K562 (cell line): Measurements from ENCODE around the gene SMAD1. TPM values are rescaled to one million over a fixed set of nuclear protein-coding genes. Genes with fewer than 3 reads are reported as not detected.

Experiments used
- ATAC-seq: fragments of 200-7000 bp; cut with Tn5 transposase; 3 replicates; pipeline ENCODE4 v1.9.1; 2020; ENCODE audit warnings: moderate library complexity
- BruUV-seq: library from RNA; stranded (reverse); fragments of 400-500 nt; replicated peaks from 2 replicates; lab custom pipeline; 2021; lab: Mats Ljungman, UMichigan
- CTCF ChIA-PET: fragments of 300-600 bp; formaldehyde crosslinking; extraction: SDS; loops from one replicate; lab custom pipeline; 2021; ENCODE audit warnings: low intra/inter-chr PET ratio; lab: Yijun Ruan, JAX
- POLR2A ChIA-PET: fragments of 300-600, 350-650 bp; sonication (Branson Sonifier 250); formaldehyde crosslinking; extraction: SDS; loops from one replicate; lab custom pipeline; 2021; ENCODE audit warnings: antibody characterized with exemption, inconsistent platforms; lab: Yijun Ruan, JAX
- DNase-seq, 4 experiments: peaks; one replicate each; pipeline versions ENCODE4 v3.0.0 to v3.0.0-alpha.2; 2011 to 2018; ENCODE audit warnings: low spot score in 3 of 4, mixed read lengths in 3 of 4; ENCODE audit errors: extremely low read depth in 1 of 4
- FAIRE-seq: peaks from 2 replicates; lab custom pipeline; 2011; peaks lifted over from hg19 to GRCh38; lab: Jason Lieb, UNC
- H2AFZ ChIP-seq: 2 replicates; pipeline ENCODE4 v1.6.0; 2011; ENCODE audit warnings: low read depth, low read length, control low read depth, inconsistent platforms
- H3K27ac ChIP-seq: fragments of 200-600 bp; 3 replicates; pipeline ENCODE4 v1.8.0; 2011; ENCODE audit warnings: low read depth, mild to moderate bottlenecking, control low read depth, inconsistent platforms, low read length, moderate library complexity, mixed read lengths; ENCODE audit errors: extremely low read depth
- H3K27me3 ChIP-seq, 2 experiments: fragments of 300-600 bp in 1 of 2; 2 replicates in 1 of 2; 3 replicates in 1 of 2; pipeline versions ENCODE4 v1.6.0 to v1.8.0; 2011; ENCODE audit warnings: inconsistent platforms in 2 of 2, low read length in 2 of 2, mild to moderate bottlenecking in 1 of 2, mixed read lengths in 1 of 2, moderate library complexity in 1 of 2; ENCODE audit not compliant: control insufficient read depth in 2 of 2, insufficient read depth in 2 of 2
- H3K36me3 ChIP-seq: fragments of 300-600 bp; 3 replicates; pipeline ENCODE4 v1.8.0; 2011; ENCODE audit warnings: mild to moderate bottlenecking, low read length, inconsistent platforms; ENCODE audit not compliant: control insufficient read depth, insufficient read depth
- H3K4me1 ChIP-seq, 2 experiments: fragments of 200-600 bp in 1 of 2; replicated peaks in 1 of 2; 2 replicates in 1 of 2; 3 replicates in 1 of 2; pipeline versions ENCODE4 v1.5.1 to v1.8.0; 2011; ENCODE audit warnings: inconsistent platforms in 2 of 2, low read length in 2 of 2, mild to moderate bottlenecking in 1 of 2, mixed read lengths in 1 of 2, moderate library complexity in 1 of 2; ENCODE audit not compliant: control insufficient read depth in 2 of 2, insufficient read depth in 2 of 2
- H3K4me2 ChIP-seq: 2 replicates; pipeline ENCODE4 v1.6.1; 2011; ENCODE audit warnings: low read length, control low read depth, inconsistent platforms, mixed read lengths; ENCODE audit not compliant: insufficient read depth
- H3K4me3 ChIP-seq: fragments of 200-600 bp; sonication (generic), shearing (Covaris generic); 2 replicates; pipeline ENCODE4 v1.5.1; 2016; ENCODE audit warnings: control low read depth, inconsistent platforms
- H3K79me2 ChIP-seq: fragments of 200-600 bp; 3 replicates; pipeline ENCODE4 v1.8.0; 2011; ENCODE audit warnings: low read length, inconsistent platforms; ENCODE audit not compliant: control insufficient read depth, insufficient read depth
- H3K9ac ChIP-seq, 2 experiments: 2 replicates each; pipeline versions ENCODE4 v1.6.0 to v1.6.1; 2011; ENCODE audit warnings: low read depth in 2 of 2, low read length in 2 of 2, control low read depth in 1 of 2, inconsistent platforms in 1 of 2, mild to moderate bottlenecking in 1 of 2, mixed read lengths in 1 of 2; ENCODE audit not compliant: insufficient read depth in 1 of 2
- H3K9me1 ChIP-seq: one replicate; pipeline ENCODE4 v1.6.0; 2011; ENCODE audit warnings: inconsistent platforms, mild to moderate bottlenecking, low read length, moderate library complexity; ENCODE audit not compliant: control insufficient read depth, insufficient read depth
- H3K9me3 ChIP-seq: replicated peaks from 2 replicates; pipeline ENCODE4 v1.5.1; 2011; ENCODE audit warnings: low read depth, low read length, inconsistent platforms; ENCODE audit not compliant: control insufficient read depth, insufficient read depth
- H4K20me1 ChIP-seq: replicated peaks from 2 replicates; pipeline ENCODE4 v1.6.1; 2011; ENCODE audit warnings: low read length, inconsistent platforms, mixed read lengths; ENCODE audit not compliant: control insufficient read depth, insufficient read depth
- BCOR ChIP-seq: fragments of 450-650 bp; IDR thresholded peaks from 2 replicates; pipeline ENCODE4 v1.6.1; 2016
- CEBPB ChIP-seq: fragments of 450-650 bp; IDR thresholded peaks from 2 replicates; pipeline ENCODE4 v1.6.1; 2016; ENCODE audit warnings: missing genetic modification characterization, missing compliant biosample characterization
- CREBBP ChIP-seq: IDR thresholded peaks from one replicate; pipeline ENCODE4 v1.6.1; 2012; ENCODE audit warnings: low read depth, mild to moderate bottlenecking, control low read depth, inconsistent platforms, low read length
- E2F3 ChIP-seq: fragments of 250-450 bp; sonication (Bioruptor Pico); IDR thresholded peaks from 2 replicates; pipeline ENCODE4 v1.4.0; 2020; ENCODE audit warnings: mild to moderate bottlenecking
- MAFG ChIP-seq: fragments of 450-650 bp; conservative IDR thresholded peaks from 2 replicates; pipeline ENCODE4 v1.6.1; 2016; ENCODE audit warnings: missing genetic modification characterization, missing compliant biosample characterization
- MECOM ChIP-seq: fragments of 250-450 bp; sonication (Bioruptor Pico); IDR thresholded peaks from 2 replicates; pipeline ENCODE4 v1.8.0; 2022; ENCODE audit warnings: inconsistent platforms
- NUFIP1 ChIP-seq: fragments of 450-650 bp; IDR thresholded peaks from 2 replicates; pipeline ENCODE4 v1.6.1; 2018; ENCODE audit not compliant: partially characterized antibody
- PTRF ChIP-seq: fragments of 450-650 bp; IDR thresholded peaks from 2 replicates; pipeline ENCODE4 v1.6.1; 2016; ENCODE audit warnings: mild to moderate bottlenecking, missing genetic modification characterization, missing compliant biosample characterization
- RFX5 ChIP-seq: IDR thresholded peaks from 2 replicates; pipeline ENCODE4 v1.6.1; 2011; ENCODE audit warnings: low read depth, mild to moderate bottlenecking, improper control_type of control experiment, low read length
- ZNF134 ChIP-seq: fragments of 250-450 bp; sonication (Bioruptor Pico); conservative IDR thresholded peaks from 2 replicates; pipeline ENCODE4 v1.4.0; 2020
- ZNF184 ChIP-seq: sonication (generic); formaldehyde crosslinking; IDR thresholded peaks from 2 replicates; pipeline ENCODE4 v1.5.0; 2020; ENCODE audit warnings: missing genetic modification reagents
- ZNF23 ChIP-seq: fragments of 250-450 bp; sonication (Bioruptor Pico); IDR thresholded peaks from 2 replicates; pipeline ENCODE4 v1.4.0; 2020; ENCODE audit warnings: mild to moderate bottlenecking
- ZNF717 ChIP-seq: fragments of 250-450 bp; sonication (Bioruptor Pico); IDR thresholded peaks from 2 replicates; pipeline ENCODE4 v1.5.0; 2021
- WGBS: fragments of 100-300 bp; shearing (Covaris generic); methylation state at CpG from one replicate; pipeline ENCODE4 v1.1.6; 2016; ENCODE audit warnings: low coverage, mixed read lengths; ENCODE audit not compliant: insufficient coverage; ENCODE audit errors: missing lambda C conversion rate; 5-methylcytosine and 5-hydroxymethylcytosine counted together
- in situ Hi-C: fragments of 300-500 bp; cut with MboI; formaldehyde crosslinking; loops from 4 replicates; pipeline ENCODE4 v1.15.0; 2018; ENCODE audit warnings: inconsistent platforms, mixed read lengths
- intact Hi-C: fragments of 100-400 bp; cut with micrococcal nuclease; formaldehyde crosslinking; loops from 2 replicates; pipeline ENCODE4 v1.14.2; 2022
- polyA plus RNA-seq, 8 experiments: library from polyadenylated mRNA; depleted of rRNA in 4 of 8; stranded (reverse) in 5 of 8; unstranded in 3 of 8; fragments of >200 nt; fragmentation: Nextera tagmentation in 2 of 8; fragmentation: Illumina TruSeq in 1 of 8; extraction: Ambion mirVana in 2 of 8; extraction: Trizol in 1 of 8; gene quantifications; 2 replicates each; pipeline versions ENCODE4 v1.2.1 to v1.2.3, GENCODE V29; 2011 to 2014; ENCODE audit warnings: inconsistent platforms in 1 of 8, missing spikeins in 1 of 8
- total RNA-seq, 7 experiments: library from RNA; depleted of rRNA in 6 of 7; stranded (reverse); fragments of >200 nt in 6 of 7; fragmentation: Illumina TruSeq in 2 of 7; extraction: Trizol in 2 of 7; gene quantifications; 2 replicates each; pipeline versions ENCODE4 v1.2.1 to v1.2.3, GENCODE V29; 2011 to 2021; ENCODE audit warnings: low replicate concordance in 1 of 7
- TF ChIP-seq, protein P1 (sequence below): fragments of 450-650 bp; IDR thresholded peaks from 2 replicates; pipeline ENCODE4 v1.6.1; 2016
- TF ChIP-seq, protein P2 (sequence below): fragments of 250-450 bp; sonication (Bioruptor Pico); IDR thresholded peaks from 2 replicates; pipeline ENCODE4 v1.9.0; 2021; ENCODE audit warnings: mild to moderate bottlenecking, inconsistent platforms
- TF ChIP-seq, protein P3 (sequence below): fragments of 450-650 bp; IDR thresholded peaks from 2 replicates; pipeline ENCODE4 v1.6.1; 2016; ENCODE audit warnings: low read depth, mild to moderate bottlenecking, moderate library complexity

Gene SMAD1
- total and polyA plus RNA-seq, 9 of the 15 experiments (the other 6 are each of a cell fraction or from before 2014, with no cell fraction given), result 0.05 to 0.54 (median 0.21) TPM; not detected in 3

DNA sequence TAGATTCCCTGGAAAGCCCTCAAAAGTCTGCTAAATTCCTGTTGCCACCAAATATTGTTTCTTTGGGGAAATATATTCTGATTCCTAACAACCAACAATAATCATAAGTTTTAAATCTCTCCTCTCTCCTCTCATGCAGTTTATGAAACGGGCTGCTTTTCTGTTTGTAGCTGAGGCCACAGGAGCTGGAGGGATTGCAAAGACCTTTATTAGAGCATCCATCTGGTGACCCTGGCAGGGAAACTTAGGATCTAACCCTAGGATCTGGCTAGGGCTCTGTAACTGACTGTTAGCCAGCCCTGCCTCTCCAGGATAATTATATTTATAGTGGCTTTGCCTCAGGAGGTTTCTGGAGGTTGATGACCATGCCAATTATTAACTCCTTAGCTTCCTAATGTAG, 56.9 kb downstream of the SMAD1 start:
- no peak overlapping the region for H2AFZ ChIP-seq
- no TSS peak for BruUV-seq
- intact Hi-C loops, result no loop called here
- no peak for ATAC-seq
- no peak overlapping the region for H3K27ac ChIP-seq
- H3K27me3 ChIP-seq, result no peaks in the 10 kb centered on the region
- in situ Hi-C loops, result no loop called here
- H3K4me1 ChIP-seq, result no peaks in the 10 kb centered on the region
- no peaks in the 10 kb centered on the region for H3K9me1 ChIP-seq
- TF ChIP-seq, protein P1, sequence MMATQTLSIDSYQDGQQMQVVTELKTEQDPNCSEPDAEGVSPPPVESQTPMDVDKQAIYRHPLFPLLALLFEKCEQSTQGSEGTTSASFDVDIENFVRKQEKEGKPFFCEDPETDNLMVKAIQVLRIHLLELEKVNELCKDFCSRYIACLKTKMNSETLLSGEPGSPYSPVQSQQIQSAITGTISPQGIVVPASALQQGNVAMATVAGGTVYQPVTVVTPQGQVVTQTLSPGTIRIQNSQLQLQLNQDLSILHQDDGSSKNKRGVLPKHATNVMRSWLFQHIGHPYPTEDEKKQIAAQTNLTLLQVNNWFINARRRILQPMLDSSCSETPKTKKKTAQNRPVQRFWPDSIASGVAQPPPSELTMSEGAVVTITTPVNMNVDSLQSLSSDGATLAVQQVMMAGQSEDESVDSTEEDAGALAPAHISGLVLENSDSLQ, result no peak
- no peak for TF ChIP-seq PTRF (tag)
- TF ChIP-seq E2F3 (CRISPR knock-in tag), result no peak
- no peak for TF ChIP-seq RFX5
- no peak for TF ChIP-seq MECOM (CRISPR knock-in tag)
- no peak for TF ChIP-seq ZNF717
- TF ChIP-seq, protein P2, sequence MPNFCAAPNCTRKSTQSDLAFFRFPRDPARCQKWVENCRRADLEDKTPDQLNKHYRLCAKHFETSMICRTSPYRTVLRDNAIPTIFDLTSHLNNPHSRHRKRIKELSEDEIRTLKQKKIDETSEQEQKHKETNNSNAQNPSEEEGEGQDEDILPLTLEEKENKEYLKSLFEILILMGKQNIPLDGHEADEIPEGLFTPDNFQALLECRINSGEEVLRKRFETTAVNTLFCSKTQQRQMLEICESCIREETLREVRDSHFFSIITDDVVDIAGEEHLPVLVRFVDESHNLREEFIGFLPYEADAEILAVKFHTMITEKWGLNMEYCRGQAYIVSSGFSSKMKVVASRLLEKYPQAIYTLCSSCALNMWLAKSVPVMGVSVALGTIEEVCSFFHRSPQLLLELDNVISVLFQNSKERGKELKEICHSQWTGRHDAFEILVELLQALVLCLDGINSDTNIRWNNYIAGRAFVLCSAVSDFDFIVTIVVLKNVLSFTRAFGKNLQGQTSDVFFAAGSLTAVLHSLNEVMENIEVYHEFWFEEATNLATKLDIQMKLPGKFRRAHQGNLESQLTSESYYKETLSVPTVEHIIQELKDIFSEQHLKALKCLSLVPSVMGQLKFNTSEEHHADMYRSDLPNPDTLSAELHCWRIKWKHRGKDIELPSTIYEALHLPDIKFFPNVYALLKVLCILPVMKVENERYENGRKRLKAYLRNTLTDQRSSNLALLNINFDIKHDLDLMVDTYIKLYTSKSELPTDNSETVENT (CRISPR knock-in tag), result no peak
- no peak for TF ChIP-seq CREBBP
- TF ChIP-seq CEBPB (tag), result no peak
- TF ChIP-seq MAFG (tag), result no peak
- TF ChIP-seq NUFIP1, result no peak
- no peak for TF ChIP-seq BCOR
- no peak for TF ChIP-seq ZNF134 (CRISPR knock-in tag)
- TF ChIP-seq ZNF23 (CRISPR knock-in tag), result no peak
- TF ChIP-seq, protein P3, sequence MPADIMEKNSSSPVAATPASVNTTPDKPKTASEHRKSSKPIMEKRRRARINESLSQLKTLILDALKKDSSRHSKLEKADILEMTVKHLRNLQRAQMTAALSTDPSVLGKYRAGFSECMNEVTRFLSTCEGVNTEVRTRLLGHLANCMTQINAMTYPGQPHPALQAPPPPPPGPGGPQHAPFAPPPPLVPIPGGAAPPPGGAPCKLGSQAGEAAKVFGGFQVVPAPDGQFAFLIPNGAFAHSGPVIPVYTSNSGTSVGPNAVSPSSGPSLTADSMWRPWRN, result no peak
- TF ChIP-seq ZNF184, result no peak
- no peaks in the 10 kb centered on the region for H3K9me3 ChIP-seq
- FAIRE-seq, result no peak
- no peak overlapping the region for H3K9ac ChIP-seq
- H3K4me3 ChIP-seq, result no peak overlapping the region
- H3K4me2 ChIP-seq, result no peak overlapping the region
- WGBS, result 0% methylated on average over 1 of the region's 1 CpG
- DNase-seq, result no peak
- H4K20me1 ChIP-seq, result no peaks in the 10 kb centered on the region
- ChIA-PET POLR2A (no interaction called here), CTCF (no interaction called here)
- no peaks in the 10 kb centered on the region for H3K36me3 ChIP-seq
- H3K79me2 ChIP-seq, result no peaks in the 10 kb centered on the region
